ENCODE results near the gene TRPM7.

DNA sequence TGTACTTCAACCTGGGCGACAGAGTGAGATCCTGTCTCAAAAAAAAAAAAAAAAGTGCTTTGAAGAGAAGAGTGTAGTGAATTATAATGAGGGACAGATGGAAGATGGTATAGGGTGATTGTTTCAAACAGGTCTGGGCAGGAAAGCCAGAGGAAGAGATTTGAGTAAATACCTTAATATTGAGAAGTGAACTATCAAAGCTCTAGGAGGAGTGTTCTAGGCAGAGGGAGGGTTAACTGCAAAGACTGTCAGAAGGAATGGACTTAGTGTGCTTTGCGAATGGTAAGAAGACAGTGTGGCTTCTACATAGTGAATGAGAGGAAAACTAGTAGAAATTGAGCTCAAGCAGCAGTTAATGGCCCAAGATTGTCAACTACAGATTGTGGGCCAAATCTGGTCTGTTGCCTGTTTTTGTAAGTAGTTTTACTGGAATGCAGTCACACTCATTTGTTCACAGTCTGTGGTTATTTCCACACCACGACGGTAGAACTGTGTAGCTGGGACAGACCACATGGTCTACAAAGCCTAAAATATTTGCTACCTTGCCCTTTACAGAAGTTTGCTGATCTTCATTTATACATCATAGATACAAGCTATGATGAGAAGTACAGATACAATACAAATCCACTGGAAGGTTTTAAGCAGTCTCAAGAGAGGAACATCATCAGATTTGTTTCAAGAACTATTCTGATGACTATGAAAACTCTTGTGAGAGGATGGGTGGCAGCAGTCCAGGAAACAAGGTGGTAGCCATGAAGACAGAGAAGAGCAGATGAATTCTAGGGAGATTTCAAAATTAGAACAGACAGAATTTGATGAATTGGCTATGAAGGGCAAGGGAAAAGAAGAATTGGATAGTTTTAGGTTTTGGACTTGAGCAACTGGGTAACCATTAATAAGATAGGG lies 123.6 kb downstream of the TRPM7 start:
- TF ChIP-seq, protein P1, sequence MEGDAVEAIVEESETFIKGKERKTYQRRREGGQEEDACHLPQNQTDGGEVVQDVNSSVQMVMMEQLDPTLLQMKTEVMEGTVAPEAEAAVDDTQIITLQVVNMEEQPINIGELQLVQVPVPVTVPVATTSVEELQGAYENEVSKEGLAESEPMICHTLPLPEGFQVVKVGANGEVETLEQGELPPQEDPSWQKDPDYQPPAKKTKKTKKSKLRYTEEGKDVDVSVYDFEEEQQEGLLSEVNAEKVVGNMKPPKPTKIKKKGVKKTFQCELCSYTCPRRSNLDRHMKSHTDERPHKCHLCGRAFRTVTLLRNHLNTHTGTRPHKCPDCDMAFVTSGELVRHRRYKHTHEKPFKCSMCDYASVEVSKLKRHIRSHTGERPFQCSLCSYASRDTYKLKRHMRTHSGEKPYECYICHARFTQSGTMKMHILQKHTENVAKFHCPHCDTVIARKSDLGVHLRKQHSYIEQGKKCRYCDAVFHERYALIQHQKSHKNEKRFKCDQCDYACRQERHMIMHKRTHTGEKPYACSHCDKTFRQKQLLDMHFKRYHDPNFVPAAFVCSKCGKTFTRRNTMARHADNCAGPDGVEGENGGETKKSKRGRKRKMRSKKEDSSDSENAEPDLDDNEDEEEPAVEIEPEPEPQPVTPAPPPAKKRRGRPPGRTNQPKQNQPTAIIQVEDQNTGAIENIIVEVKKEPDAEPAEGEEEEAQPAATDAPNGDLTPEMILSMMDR (IDR thresholded peaks at IDR 0.05), result no peak
- TF ChIP-seq POLR2AphosphoS5 (IDR thresholded peaks at IDR 0.05) (no peak), POLR2A (IDR thresholded peaks at IDR 0.05) (no peak), EP300 (IDR thresholded peaks at IDR 0.05; ENCODE audit: low read depth) (no peak)
